SW 1271 (cell line): ENCODE measurements around the gene GPC3.

ENCODE experiments used
- DNase-seq, 2 experiments: peaks; one replicate each; lab custom pipeline; 2025; lab: John Stamatoyannopoulos, UW

The GPC3 gene

DNA sequence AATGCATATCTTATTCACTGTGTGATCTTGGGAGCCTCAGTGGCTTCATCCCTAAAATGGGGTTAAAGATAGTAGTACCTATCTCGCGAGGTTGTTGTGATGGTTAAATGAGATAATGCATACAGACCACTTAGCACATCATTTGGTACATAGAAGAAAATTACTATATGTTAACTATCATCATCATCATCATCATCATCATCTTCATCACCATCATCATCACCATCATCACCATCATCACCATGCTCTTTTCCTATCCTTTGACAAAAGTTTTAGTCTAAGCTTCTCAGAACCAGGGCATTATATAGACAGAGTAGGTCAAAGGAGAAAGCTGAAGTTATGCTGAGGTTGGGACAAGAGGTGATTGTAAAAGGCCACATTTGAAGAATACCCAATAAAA is 145.0 kb downstream of the GPC3 start:
- no peak for DNase-seq

DNA sequence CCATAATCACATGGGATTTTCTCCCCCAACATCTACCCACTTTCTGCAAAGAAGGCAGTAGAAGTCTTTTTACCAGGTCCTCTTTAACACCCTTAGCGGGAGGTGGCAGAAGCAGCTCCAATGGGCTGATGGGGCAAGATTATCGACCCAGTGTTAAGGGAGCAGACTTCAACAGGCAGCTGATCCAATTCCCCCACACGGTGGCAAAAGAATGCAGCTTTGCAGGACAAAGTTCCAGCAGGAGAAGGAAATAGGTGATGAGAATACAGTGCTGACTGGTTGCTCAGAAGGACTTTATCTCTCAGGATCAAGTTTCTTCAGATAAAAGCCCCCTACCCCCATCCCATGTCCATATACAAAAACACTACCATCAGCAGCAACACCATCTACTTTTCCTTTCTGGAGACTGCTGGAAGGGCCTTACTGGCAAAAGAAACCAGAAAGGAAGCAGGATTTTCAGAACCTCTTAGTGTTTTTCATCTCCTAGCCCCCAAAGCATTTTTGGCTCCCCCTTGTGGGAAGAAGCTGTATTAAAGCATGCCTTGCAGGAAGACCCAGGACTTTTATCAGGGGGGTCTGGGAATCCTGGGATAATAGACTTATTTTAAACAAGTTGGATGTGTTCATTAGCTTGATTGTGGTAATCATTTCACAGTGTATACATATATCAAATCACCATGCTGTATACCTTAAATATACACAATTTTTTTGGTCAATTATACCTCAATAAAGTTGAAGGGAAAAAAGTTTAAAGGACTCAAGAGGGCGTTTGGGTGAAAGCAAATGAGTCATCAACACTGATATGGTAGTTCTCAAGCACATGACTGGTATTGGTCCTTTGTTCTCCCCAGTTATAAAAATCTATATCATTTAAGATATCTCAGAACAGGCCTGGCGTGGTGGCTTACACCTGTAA is 146.4 kb downstream of the GPC3 start:
- DNase-seq: peak; percentile 5 to 11

DNA sequence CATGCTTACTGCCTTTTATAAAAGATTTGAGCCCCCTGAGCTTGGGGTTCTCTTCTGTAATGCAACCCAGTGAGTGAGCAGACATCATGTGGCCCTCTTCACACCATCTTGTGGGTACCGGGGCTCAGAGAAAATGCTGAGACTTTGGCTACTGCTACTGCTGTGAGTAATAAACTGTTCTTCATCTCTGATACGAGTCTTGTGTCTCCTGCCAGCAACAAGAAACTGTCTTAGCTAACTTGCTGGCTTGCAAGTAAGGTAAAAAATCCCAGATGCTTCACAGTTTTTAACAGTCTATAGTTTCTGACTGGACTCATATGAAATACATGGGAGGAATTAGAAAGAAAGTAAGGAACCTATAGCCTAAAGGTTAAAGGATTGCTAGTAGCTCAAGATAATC is 148.3 kb downstream of the GPC3 start:
- no peak for DNase-seq

DNA sequence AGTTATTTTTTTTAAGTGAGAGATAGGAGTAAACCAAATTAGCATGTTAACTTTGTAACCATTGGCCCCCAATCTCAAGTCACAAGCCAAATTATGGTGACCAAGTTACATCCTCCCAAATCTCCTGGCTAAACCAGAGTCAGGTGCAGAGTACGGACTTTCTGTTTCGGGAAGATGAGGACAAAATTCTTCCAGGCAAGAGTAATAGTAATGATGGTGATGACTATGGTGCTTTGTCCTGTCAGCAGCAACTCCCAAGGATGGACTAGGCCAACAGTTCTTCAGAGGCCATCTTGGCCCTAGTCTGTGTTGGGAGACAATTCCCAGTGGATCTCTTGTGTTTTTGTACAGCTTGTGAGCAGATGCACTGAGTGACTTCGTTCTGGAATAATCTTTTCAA is 148.8 kb downstream of the GPC3 start:
- no peak for DNase-seq

DNA sequence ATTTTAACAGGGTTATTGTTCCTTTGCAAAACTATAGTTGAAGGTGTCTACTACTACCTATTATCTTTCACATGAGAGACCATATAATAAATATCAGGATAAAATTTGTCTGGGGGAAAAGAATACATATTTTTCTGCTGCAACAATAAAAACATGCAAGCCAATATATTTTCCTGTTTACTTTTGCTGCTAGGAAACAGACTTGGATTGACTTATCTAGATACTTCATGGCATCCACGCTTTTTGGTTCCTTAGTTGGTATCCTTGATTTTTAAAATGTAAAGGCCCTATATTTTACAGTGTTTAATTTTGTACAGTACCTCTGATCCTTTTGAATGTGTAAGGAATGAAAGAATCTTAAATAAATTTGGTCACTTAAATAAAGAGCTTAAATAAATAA is 150.6 kb downstream of the GPC3 start:
- no peak for DNase-seq

DNA sequence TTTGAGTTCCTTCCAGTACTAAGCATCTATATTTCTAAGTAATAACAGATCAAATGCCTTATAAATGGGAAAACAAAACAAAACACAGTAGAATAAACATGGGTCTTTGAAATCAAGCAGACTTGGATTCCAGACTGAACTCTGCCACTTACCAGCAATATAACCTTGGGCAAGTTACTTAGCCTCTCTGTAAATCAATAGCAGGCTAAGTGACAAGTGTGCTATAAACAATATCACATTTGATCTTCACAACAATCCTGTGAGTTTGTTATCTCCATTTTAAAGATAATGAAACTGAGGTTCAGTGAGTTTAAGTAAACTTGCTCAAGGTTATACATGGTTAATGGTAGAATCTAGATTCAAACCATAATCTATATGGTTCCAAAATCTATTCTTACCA is 165.8 kb downstream of the GPC3 start:
- DNase-seq: no peak

DNA sequence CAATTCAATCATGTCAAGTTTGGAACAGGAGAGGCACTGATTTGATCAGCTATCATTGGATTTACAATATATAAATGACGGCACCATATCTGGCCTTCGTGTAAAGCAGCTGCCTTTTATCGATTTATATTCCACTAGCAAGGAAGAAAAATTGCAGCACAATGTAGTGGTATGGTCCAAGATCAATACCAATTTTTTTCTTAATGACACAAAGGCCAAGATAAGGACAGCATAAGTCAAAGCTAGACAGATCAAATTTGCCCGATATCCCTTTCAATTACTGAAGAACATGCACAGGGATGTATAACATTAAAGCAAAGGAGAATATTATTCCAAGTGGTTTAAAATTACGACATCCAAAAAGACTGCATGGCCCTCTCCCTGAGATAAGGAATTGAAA is 167.4 kb downstream of the GPC3 start:
- no peak for DNase-seq

DNA sequence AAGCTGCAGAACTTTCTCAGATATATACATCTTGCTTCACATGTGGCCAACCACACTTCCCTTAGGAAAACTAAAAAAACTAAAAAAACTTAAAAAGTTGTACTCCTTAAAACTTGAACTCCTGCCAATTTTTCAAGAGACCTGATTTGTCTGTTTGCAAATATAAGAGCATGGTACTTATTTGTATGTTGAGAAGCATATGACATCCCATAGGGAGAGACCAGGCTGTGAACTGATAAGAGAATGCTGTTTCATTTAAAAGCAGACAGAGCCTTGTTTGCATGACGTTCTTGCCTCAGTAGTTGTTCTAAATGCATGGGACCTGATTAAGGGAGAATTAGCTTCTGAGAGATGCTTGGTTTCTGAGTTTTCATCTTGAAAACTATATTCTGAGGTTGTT is 169.9 kb downstream of the GPC3 start:
- no peak for DNase-seq

DNA sequence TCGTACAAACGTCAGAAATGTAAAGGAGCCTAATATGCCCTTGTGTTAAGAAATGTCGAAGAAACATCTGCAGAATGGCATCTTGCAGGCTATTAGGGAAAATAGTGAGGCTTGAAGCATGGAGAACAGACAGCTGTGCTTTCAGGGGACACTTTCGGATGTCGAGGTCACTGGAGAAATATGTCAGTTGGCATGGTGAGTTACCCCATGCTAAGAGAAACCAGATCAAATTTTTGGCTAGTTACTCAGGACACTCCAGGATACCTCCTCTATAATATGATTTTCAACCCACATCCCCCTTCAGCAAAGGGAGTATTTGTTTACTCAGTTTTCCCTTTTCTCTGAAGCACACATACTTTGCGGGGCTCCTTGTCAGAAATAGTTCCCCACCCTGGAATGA is 171.4 kb downstream of the GPC3 start:
- no peak for DNase-seq

DNA sequence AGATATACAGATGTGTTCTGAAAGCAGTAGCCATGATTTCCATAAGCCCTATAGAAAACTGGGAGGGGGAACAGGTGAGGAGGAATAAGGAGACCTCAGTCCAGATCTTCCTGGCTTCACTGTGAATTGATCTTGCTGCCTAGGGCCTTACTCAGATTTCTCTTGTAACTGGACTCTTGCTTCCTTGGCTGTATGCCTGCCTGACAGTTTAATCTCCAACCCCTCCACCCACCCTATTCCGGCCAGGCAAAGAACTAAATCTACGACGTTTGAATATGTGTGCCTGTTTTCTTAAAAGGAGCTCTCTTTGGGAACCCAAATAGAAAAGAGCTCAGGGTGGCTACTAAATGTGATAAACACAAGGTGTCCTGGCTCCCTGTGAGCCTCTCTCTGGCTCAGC is 173.0 kb downstream of the GPC3 start:
- DNase-seq: no peak

DNA sequence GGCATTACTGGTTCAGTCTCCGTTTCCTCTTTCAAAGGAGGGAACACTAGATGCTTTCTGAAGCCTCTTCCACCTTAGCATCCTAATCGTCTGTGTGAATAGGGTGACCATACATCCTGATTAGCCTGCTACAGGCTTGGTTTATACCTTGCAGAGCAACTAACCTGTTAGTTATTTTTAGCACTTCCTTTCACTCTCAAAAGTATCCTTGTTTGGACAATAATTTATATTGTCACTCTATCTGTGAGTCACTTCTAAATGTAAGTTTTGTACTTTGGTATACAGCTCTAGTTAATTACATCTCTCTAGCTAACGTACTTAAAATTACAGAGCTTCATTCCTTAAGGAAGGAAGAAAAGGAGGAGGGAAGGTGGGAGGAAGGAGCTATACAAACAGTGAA is 174.5 kb downstream of the GPC3 start:
- DNase-seq: no peak

DNA sequence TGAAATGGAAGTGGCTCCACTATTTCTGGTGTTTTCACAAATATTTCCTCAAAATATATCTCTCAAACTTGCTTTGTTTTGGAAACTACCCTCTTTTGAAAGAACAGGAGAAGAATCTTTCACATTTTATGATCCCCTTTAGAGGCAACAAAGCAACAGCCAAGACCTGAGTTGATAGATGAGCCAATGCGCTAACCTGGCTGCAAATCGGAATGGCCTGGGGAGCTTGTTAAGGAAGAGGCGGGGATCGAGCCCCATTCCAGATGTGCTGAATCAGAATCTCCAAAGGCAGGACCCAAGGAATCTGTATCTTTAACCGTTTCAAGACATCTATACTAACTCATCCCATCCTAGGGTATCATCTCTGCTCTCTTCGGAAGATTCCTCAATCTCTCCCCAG is 181.3 kb downstream of the GPC3 start:
- DNase-seq: no peak

DNA sequence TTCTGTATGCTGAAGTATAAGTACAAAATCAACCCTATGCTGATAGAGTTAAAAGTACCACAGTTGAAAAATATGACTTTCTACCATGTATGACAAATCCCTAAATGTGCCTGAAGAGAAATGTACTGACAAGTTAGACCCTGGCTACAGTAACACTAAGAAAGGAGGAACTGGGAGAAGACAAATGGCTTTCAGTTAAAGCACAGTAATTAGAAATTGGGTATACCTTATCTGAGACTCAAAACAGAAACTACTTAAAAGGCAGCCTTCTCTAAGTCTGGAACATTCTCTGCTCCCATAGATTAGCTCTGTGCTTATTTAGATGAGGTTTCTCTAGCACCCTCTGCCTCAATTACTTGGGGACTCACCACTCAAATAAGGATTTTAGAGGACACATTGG is 189.1 kb downstream of the GPC3 start:
- no peak for DNase-seq

DNA sequence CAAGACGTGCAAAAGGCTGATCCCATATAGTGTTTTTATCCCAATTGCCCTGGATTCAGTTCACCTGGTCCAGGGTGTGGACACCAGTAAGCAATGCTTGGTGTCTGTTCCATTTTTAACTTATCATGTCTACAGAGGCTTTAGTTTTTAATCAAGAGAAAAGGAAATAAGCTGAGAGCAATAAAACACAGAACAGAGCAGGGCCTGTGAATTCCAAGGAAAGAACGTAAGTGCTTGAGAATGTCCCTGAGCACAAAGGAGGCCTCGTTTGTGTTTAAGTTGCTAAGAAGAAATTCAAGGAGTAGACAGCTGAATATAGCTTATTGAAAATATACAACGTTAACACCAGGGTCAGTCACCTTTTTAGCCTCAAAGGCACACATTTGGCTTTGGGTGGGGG is 191.3 kb downstream of the GPC3 start:
- DNase-seq: no peak

DNA sequence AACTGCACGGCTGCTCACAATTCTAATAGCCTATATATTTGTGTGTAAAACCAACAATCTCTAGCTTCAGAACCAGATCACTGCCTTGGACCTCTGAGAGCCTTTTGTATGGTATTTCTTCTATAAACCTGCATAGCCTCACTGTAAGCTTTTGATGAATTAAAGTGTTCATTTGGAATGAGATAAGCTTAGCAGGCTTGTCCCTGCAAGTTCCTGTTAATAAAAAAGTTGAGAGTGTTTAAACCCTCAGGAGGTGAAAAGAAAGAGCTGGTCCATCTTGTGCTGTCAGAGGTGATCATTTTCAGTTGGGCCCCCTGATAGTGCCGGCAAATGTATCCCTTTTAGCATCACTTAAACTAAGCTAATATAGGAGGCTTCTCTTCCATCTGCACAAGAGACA is 191.8 kb downstream of the GPC3 start:
- no peak for DNase-seq

DNA sequence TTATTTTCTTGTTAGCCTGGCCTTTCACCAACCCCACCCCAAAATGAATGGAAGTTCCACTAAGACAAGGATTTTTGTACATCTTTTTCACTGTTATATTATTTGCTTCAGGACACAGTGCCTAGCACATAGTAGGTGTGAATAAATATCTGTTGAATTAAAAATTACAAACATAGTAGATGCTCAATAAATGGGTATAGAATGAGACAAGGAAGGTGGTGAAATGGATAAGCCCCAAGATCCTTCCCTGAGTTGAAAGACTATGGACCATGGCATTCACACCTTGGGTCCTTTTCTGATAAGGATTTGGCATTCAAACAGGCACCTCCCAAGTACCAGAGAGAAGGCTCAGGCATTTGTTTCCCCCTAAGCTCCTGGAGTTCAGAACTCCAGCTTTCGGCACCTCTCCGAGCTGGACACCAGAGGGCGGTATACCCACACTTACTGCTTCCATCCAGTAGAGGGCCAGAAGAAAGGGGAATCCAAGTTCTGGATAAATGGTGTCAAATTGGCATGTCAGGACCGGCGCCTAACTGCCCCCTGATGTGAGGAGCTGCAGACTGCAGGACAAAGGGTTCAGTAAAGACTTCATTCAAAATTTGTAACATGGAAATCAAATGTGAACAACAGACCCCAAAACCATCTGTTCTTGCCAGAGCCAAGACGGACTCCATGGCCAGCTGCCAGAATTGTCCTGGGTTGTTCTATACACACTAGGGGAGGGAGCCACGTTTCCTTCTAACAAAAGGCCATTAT is 193.0 kb downstream of the GPC3 start:
- DNase-seq: peak; percentile 25 to 57

DNA sequence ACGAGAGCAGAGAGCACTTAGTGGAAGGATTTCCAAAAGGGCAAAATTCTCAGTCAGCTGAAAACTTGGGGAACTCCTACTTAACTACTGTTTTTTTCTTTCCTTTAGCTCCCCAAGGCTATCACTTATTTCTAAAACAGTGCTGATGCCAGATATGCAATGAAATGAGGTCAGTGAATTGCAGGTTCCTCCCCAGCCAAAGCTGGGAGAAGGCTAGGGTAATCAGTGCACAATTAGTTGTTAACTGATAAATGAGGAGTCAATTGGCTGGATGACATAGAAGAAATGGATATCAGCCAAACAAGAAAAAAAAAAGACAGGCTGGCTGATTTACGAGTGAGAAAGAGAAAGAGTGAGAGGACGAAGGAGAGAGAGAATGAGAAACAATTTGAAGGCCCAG is 195.6 kb downstream of the GPC3 start:
- DNase-seq: no peak

DNA sequence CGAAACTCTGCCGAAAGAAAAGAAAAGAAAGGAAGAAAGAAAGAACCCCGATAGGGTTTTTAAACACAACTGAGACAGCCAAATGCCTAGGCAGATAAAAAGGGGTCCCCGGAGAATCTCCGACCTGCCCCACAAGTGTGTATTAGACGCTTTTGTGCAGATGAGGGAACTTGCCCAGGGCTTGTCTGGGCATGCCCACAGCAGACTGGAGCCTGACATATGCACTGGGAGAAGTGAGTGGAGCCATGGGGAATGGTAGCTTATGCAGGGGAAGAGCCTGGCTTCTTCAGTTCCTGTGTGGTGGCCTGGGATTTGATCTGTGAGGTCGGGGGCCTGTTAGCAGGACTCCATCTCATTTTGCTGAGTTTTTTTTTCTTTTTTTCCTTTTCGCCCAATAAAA is 199.0 kb downstream of the GPC3 start:
- DNase-seq: no peak

DNA sequence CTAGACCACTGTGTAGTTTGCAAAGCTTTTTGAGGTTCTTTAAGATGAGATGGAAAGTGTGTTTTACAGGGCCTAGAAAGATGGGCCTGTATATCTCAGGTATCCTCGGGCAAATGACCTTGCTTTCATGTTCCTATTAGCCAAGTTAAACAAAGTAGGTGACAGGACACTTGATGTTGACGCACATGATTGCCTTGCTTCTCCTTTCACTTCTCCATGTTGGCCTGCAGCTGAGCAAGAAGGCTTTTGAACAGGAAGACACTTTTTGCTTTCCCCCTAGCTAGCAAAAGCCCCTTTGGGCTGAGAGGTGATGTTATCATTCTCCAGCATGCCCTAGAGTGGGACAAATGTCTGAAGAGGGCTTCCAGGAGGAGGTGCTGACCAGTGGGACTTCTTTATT is 202.1 kb downstream of the GPC3 start:
- no peak for DNase-seq

DNA sequence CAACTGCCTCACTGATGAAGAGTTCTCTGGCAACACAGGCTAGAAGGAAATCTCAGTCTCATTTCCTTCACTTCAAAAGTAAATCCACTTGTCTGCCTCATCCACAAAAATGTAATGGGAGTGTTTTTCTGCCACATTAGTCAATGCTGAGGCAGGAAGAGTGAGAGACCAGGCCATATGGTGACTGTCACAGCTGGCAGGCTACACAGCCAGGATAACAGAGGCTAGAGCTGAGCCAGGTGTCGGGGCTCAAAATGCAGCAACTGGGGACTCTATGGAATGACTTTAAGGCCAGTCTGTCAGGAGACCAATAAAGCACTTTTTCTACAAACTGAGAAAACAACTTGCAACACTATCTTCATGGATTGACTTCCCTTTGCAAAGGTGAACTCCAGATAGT is 204.2 kb downstream of the GPC3 start:
- DNase-seq: no peak

DNA sequence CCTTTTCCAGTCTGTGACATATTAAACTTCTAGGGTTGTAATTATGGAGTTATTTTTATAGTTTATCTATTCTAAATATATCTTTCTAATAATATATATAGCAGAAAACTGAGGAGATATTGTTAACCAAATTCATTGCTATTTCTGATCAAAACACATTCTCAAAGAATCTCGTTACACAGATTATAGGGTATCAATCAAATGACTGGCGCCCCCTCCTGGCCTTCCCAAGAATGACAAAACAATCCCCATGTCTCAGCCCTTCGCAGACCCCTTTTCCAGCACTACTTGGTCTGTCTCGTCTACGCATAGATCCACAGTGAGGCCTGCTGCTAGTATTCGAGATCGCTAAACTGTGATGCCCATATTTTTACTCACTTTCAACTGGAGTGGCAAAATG is 209.3 kb downstream of the GPC3 start:
- peak in 1 of 2 experiments; percentile 3 for DNase-seq

DNA sequence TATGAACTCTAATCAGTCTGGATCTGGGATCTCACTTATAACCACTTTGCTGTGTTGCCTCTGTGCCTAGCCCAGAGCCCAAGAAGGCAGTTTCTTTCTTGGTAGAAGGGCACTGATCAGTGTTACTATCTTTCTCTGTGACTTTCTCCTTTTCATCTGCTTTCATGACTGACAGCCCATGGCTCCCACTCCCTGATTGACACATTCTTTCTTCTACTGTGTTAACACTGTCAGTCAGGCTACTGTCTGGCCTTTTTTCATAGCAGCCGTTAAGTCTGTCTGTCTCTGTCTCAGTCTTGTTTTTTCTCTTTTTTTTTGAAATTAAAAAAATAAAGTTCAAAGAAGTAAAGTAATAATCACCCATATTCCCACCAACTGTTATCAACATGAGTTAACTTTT is 210.6 kb downstream of the GPC3 start:
- no peak for DNase-seq

DNA sequence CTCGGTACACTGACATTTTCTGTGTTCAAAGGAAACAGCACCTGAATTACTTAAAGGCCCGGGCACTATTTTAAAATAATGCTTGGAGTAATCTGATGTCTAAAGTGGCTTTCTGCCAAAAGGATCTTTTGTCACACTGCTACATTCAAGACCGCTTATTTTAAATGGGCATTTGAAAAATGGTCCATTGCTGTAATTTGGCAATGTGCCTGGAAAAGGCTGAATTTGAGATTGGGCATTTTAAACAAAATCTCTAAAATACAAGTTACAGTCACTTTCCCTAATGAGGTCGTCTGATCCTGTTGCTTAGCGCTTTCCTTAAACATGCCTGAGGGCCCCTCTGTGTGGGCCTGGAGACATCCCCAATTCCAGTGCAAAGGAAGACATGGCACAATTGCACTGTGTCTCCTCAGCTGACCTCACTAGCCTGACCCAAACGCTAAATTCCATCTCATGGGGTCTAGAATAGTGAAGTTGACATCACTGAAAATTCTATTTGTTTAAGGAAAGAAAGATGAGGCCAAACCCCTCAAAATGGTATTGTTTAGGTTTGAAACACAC is 214.2 kb downstream of the GPC3 start:
- DNase-seq: no peak
